GM21515 (cell line): ENCODE measurements around the gene LIN28B.
"Not testable (repeated sequence)": the region's sequence is repeated elsewhere in the genome, so short reads cannot be mapped to it uniquely, and the experiment has no call there.

Experiments
- ATAC-seq: cut with Tn5 transposase; IDR thresholded peaks from one replicate; pipeline ENCODE4 v1.9.1; 2021; ENCODE audit not compliant: unreplicated experiment

Gene LIN28B

GRCh38 chr6:105005451-105005850, 48.5 kb downstream of the LIN28B start:
- no peak for ATAC-seq

- not testable (repeated sequence) for ATAC-seq
Measured at GRCh38 chr6:105013459-105013858, 56.6 kb downstream of the LIN28B start.

- no peak for ATAC-seq
Measured at GRCh38 chr6:105014448-105014847, 57.5 kb downstream of the LIN28B start.

- ATAC-seq, result no peak
Measured at GRCh38 chr6:105014954-105015353, 58.0 kb downstream of the LIN28B start.

- ATAC-seq, result no peak
Measured at GRCh38 chr6:105015482-105015881, 58.6 kb downstream of the LIN28B start.

GRCh38 chr6:105019285-105019684, 62.4 kb downstream of the LIN28B start:
- no peak for ATAC-seq

GRCh38 chr6:105021399-105021798, 64.5 kb downstream of the LIN28B start:
- no peak for ATAC-seq

GRCh38 chr6:105022416-105022815, 65.5 kb downstream of the LIN28B start:
- no peak for ATAC-seq

GRCh38 chr6:105024803-105025202, 67.9 kb downstream of the LIN28B start:
- no peak for ATAC-seq

- no peak for ATAC-seq
Measured at GRCh38 chr6:105028898-105029297, 72.0 kb downstream of the LIN28B start.

- no peak for ATAC-seq
Measured at GRCh38 chr6:105029581-105029980, 72.7 kb downstream of the LIN28B start.

- ATAC-seq, result no peak
Measured at GRCh38 chr6:105034470-105034869, 77.6 kb downstream of the LIN28B start.

GRCh38 chr6:105035299-105035698, 78.4 kb downstream of the LIN28B start:
- no peak for ATAC-seq

- ATAC-seq, result no peak
Measured at GRCh38 chr6:105036351-105036750, 79.4 kb downstream of the LIN28B start.

GRCh38 chr6:105038259-105038658, 81.4 kb downstream of the LIN28B start:
- no peak for ATAC-seq

GRCh38 chr6:105041880-105042279, 85.0 kb downstream of the LIN28B start:
- no peak for ATAC-seq

GRCh38 chr6:105042648-105043047, 85.7 kb downstream of the LIN28B start:
- ATAC-seq, result no peak

GRCh38 chr6:105043979-105044378, 87.1 kb downstream of the LIN28B start:
- no peak for ATAC-seq

GRCh38 chr6:105045526-105045925, 88.6 kb downstream of the LIN28B start:
- ATAC-seq, result no peak

- no peak for ATAC-seq
Measured at GRCh38 chr6:105051941-105052471, 95.1 kb downstream of the LIN28B start.

- ATAC-seq, result no peak
Measured at GRCh38 chr6:105056646-105057045, 99.7 kb downstream of the LIN28B start.

- ATAC-seq, result no peak
Measured at GRCh38 chr6:105057160-105057559, 100.3 kb downstream of the LIN28B start.

- ATAC-seq, result no peak
Measured at GRCh38 chr6:105058316-105058715, 101.4 kb downstream of the LIN28B start.

- no peak for ATAC-seq
Measured at GRCh38 chr6:105058846-105059245, 101.9 kb downstream of the LIN28B start.
